ENCODE results near the gene NTN4. TPM values are rescaled to one million over a fixed set of nuclear protein-coding genes. Genes with fewer than 3 reads are reported as not detected.

The NTN4 gene
- polyA plus RNA-seq, 1 donor (not counting 4 experiments of a cell fraction or from before 2014, with no cell fraction given) = 8.3 TPM

DNA sequence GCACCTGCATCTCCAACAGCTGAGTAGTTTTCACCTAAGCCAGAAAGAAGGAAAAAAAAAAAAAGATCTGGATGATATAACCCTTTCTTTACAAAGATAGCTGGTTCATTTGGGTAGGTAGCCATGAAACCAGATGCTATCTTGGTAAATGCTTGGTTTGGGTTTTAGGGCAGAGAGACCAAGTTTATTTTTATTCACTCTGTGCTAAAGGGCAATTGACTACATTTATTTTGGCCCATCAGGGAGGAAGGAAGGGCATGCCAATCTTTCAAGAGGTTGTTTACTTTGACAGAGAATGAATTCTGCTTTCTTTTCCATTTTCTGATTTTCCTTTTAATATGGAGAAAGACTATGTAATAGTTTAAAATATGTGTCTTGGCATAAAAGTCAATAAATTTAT is 91.0 kb downstream of the NTN4 start:
- H3K4me1 ChIP-seq (ENCODE audit: control insufficient read depth, extremely low read depth, insufficient read depth, low read length) = peaks cover 12% of the 10 kb centered on the region
- dilution Hi-C loops (cut with MboI; ENCODE audit: extremely low pct_ligation_motif_present, low sequenced_read_pairs) = no loop called here
- FAIRE-seq (no peak), DNase-seq (ENCODE audit: low read depth, low spot score) (no peak)
- no peaks in the 10 kb centered on the region for H3K9me1 ChIP-seq (ENCODE audit: control insufficient read depth, extremely low read depth, insufficient read depth, low read length)
- H3K79me2 ChIP-seq (ENCODE audit: control insufficient read depth, insufficient read depth, low read length) = no peaks in the 10 kb centered on the region
- H3K36me3 ChIP-seq (ENCODE audit: control insufficient read depth in 2 of 2, extremely low read depth in 1 of 2, insufficient read depth in 2 of 2, low read length in 2 of 2) = no peaks in the 10 kb centered on the region
- no peak overlapping the region for H3K4me2 ChIP-seq (ENCODE audit: control insufficient read depth, extremely low read depth, insufficient read depth, low read depth, low read length)
- no peak overlapping the region for H3K27ac ChIP-seq (ENCODE audit: control insufficient read depth, insufficient read depth, low read length)
- H4K20me1 ChIP-seq (ENCODE audit: control insufficient read depth, extremely low read depth, insufficient read depth, low read length) = no peaks in the 10 kb centered on the region
- no peak overlapping the region for H2AFZ ChIP-seq (ENCODE audit: control insufficient read depth, low read length)
- H3K4me3 ChIP-seq (ENCODE audit: control insufficient read depth in 2 of 3, extremely low read depth in 1 of 3, insufficient read depth in 2 of 3, low read depth in 1 of 3, low read length in 3 of 3) = no peak overlapping the region
- H3K9ac ChIP-seq (ENCODE audit: control insufficient read depth, extremely low read depth, insufficient read depth, low read length) = no peak overlapping the region
- H3K9me3 ChIP-seq (ENCODE audit: control insufficient read depth, low read depth, low read length) = no peaks in the 10 kb centered on the region
- no peak for TF ChIP-seq CTCF (optimal IDR thresholded peaks at IDR 0.05 in 1 of 3, IDR thresholded peaks at IDR 0.05 in 1 of 3, conservative IDR thresholded peaks at IDR 0.05 in 1 of 3; ENCODE audit: extremely low read depth in 1 of 3, insufficient read depth in 2 of 3, low read length in 3 of 3)
- TF ChIP-seq EZH2 (IDR thresholded peaks at IDR 0.05; ENCODE audit: low read length) = no peak
- no peaks in the 10 kb centered on the region for H3K27me3 ChIP-seq (ENCODE audit: control insufficient read depth, extremely low read depth, insufficient read depth, low read length)

DNA sequence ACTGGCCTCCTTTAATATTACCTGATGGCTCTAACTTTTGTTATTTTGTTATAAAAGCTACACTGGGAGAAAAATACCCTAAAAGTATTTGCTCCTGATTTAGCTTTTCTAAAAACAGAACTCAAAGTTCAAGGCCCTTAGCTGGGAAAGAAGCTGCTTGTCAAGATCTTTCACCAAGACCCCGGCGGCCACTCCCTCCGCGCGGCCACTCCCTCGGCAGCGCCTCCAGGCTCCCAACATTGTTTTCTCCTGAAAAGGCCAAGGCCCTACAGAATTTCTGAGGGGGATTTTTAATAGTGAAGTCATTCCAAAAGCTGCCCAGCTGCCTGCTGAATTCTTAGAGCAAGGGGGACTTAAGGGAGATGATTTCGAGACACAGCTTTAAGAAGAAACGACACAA is 96.4 kb downstream of the NTN4 start:
- TF ChIP-seq EZH2 (IDR thresholded peaks at IDR 0.05; ENCODE audit: low read length) (no peak), CTCF (optimal IDR thresholded peaks at IDR 0.05 in 1 of 3, IDR thresholded peaks at IDR 0.05 in 1 of 3, conservative IDR thresholded peaks at IDR 0.05 in 1 of 3; ENCODE audit: extremely low read depth in 1 of 3, insufficient read depth in 2 of 3, low read length in 3 of 3) (no peak)
- H3K27me3 ChIP-seq (ENCODE audit: control insufficient read depth, extremely low read depth, insufficient read depth, low read length) = no peaks in the 10 kb centered on the region
- H3K79me2 ChIP-seq (ENCODE audit: control insufficient read depth, insufficient read depth, low read length) = no peaks in the 10 kb centered on the region
- no peaks in the 10 kb centered on the region for H3K9me1 ChIP-seq (ENCODE audit: control insufficient read depth, extremely low read depth, insufficient read depth, low read length)
- H3K4me1 ChIP-seq (ENCODE audit: control insufficient read depth, extremely low read depth, insufficient read depth, low read length) = no peaks in the 10 kb centered on the region
- no peaks in the 10 kb centered on the region for H4K20me1 ChIP-seq (ENCODE audit: control insufficient read depth, extremely low read depth, insufficient read depth, low read length)
- DNase-seq (ENCODE audit: low read depth, low spot score) (no peak), FAIRE-seq (no peak)
- no peaks in the 10 kb centered on the region for H3K9me3 ChIP-seq (ENCODE audit: control insufficient read depth, low read depth, low read length)
- dilution Hi-C loops (cut with MboI; ENCODE audit: extremely low pct_ligation_motif_present, low sequenced_read_pairs) = no loop called here
- H2AFZ ChIP-seq (ENCODE audit: control insufficient read depth, low read length) = no peak overlapping the region
- H3K9ac ChIP-seq (ENCODE audit: control insufficient read depth, extremely low read depth, insufficient read depth, low read length) = no peak overlapping the region
- H3K4me2 ChIP-seq (ENCODE audit: control insufficient read depth, extremely low read depth, insufficient read depth, low read depth, low read length) = no peak overlapping the region
- H3K27ac ChIP-seq (ENCODE audit: control insufficient read depth, insufficient read depth, low read length) = no peak overlapping the region
- no peaks in the 10 kb centered on the region for H3K36me3 ChIP-seq (ENCODE audit: control insufficient read depth in 2 of 2, extremely low read depth in 1 of 2, insufficient read depth in 2 of 2, low read length in 2 of 2)
- H3K4me3 ChIP-seq (ENCODE audit: control insufficient read depth in 2 of 3, extremely low read depth in 1 of 3, insufficient read depth in 2 of 3, low read depth in 1 of 3, low read length in 3 of 3) = no peak overlapping the region
